ENCODE data around the gene FRMD4A.

- TF ChIP-seq CTCF (IDR thresholded peaks at IDR 0.05) = no peak
- TF ChIP-seq POLR2A (IDR thresholded peaks at IDR 0.05) = no peak
These were observed 660.4 kb downstream of the FRMD4A start for GRCh38 chr10:13670311-13670710.
